Measurements from ENCODE around the gene CACNA1G.

Gene CACNA1G

GRCh38 chr17:50548831-50549230, 11.7 kb upstream of the CACNA1G start:
- DNase-seq (ENCODE audit: low read depth): no peak

- no peak for DNase-seq (ENCODE audit: low read depth)
Observed at GRCh38 chr17:50549256-50549941, 11.1 kb upstream of the CACNA1G start.

GRCh38 chr17:50549969-50550368, 10.5 kb upstream of the CACNA1G start:
- no peak for DNase-seq (ENCODE audit: low read depth)

GRCh38 chr17:50550661-50551432, 9.7 kb upstream of the CACNA1G start:
- DNase-seq (ENCODE audit: low read depth): no peak

GRCh38 chr17:50551433-50551815, 9.1 kb upstream of the CACNA1G start:
- no peak for DNase-seq (ENCODE audit: low read depth)

- DNase-seq (ENCODE audit: low read depth): no peak
Observed at GRCh38 chr17:50551884-50552283, 8.6 kb upstream of the CACNA1G start.

- no peak for DNase-seq (ENCODE audit: low read depth)
Observed at GRCh38 chr17:50554201-50554600, 6.3 kb upstream of the CACNA1G start.

- no peak for DNase-seq (ENCODE audit: low read depth)
Observed at GRCh38 chr17:50556803-50557202, 3.7 kb upstream of the CACNA1G start.

GRCh38 chr17:50557630-50558029, 2.9 kb upstream of the CACNA1G start:
- no peak for DNase-seq (ENCODE audit: low read depth)

- no peak for DNase-seq (ENCODE audit: low read depth)
Observed at GRCh38 chr17:50558091-50558490, 2.4 kb upstream of the CACNA1G start.

- DNase-seq (ENCODE audit: low read depth): no peak
Observed at GRCh38 chr17:50558581-50558940, 2.0 kb upstream of the CACNA1G start.

GRCh38 chr17:50558941-50559614, 1.4 kb upstream of the CACNA1G start:
- DNase-seq (ENCODE audit: low read depth): no peak

GRCh38 chr17:50559674-50560184, 786 bp upstream of the CACNA1G start:
- no peak for DNase-seq (ENCODE audit: low read depth)

GRCh38 chr17:50560931-50561745, 623 bp downstream of the CACNA1G start:
- DNase-seq (ENCODE audit: low read depth): no peak

- no peak for DNase-seq (ENCODE audit: low read depth)
Observed at GRCh38 chr17:50561746-50562141, 1.2 kb downstream of the CACNA1G start.

- DNase-seq (ENCODE audit: low read depth): no peak
Observed at GRCh38 chr17:50562242-50563091, 2.0 kb downstream of the CACNA1G start.

- DNase-seq (ENCODE audit: low read depth): no peak
Observed at GRCh38 chr17:50563092-50563511, 2.6 kb downstream of the CACNA1G start.

- no peak for DNase-seq (ENCODE audit: low read depth)
Observed at GRCh38 chr17:50564916-50565315, 4.4 kb downstream of the CACNA1G start.

GRCh38 chr17:50565402-50566350, 5.2 kb downstream of the CACNA1G start:
- DNase-seq (ENCODE audit: low read depth): no peak

GRCh38 chr17:50566886-50567285, 6.4 kb downstream of the CACNA1G start:
- no peak for DNase-seq (ENCODE audit: low read depth)
